CD4-positive, CD25-positive, alpha-beta regulatory T cell (primary cell): Measurements from ENCODE around the gene ANKRD30A. TPM values are rescaled to one million over a fixed set of nuclear protein-coding genes. Genes with fewer than 3 reads are reported as not detected.
"Not testable (repeated sequence)": the region's sequence is repeated elsewhere in the genome, so short reads cannot be mapped to it uniquely, and the experiment has no call there.

ENCODE experiments used
- ATAC-seq, 2 donors: fragments of 150-1000 bp; cut with Tn5 transposase; one replicate each; pipeline ENCODE4 v1.10.0; 2021; ENCODE audit warnings: low read depth in 2 of 2, moderate number of reproducible peaks in 2 of 2, moderate library complexity in 1 of 2
- DNase-seq, 3 donors: peaks; one replicate each; pipeline versions ENCODE4 v3.0.0 to v3.0.0-alpha.2; 2012 to 2022; ENCODE audit warnings: mixed read lengths in 1 of 3
- H3K27ac ChIP-seq: one replicate; pipeline ENCODE4 v1.7.0; 2013; ENCODE audit warnings: mild to moderate bottlenecking, low read length; ENCODE audit not compliant: insufficient read depth, poor library complexity, severe bottlenecking
- H3K27me3 ChIP-seq: one replicate; pipeline ENCODE4 v1.7.0; 2013; ENCODE audit warnings: low read length; ENCODE audit not compliant: control insufficient read depth, insufficient read depth
- H3K36me3 ChIP-seq: one replicate; pipeline ENCODE4 v1.7.0; 2013; ENCODE audit warnings: mild to moderate bottlenecking, low read length, moderate library complexity; ENCODE audit not compliant: control insufficient read depth, insufficient read depth
- H3K4me1 ChIP-seq: 2 replicates; pipeline ENCODE4 v1.7.0; 2013; ENCODE audit warnings: mild to moderate bottlenecking, low read length; ENCODE audit not compliant: insufficient read depth, control insufficient read depth, poor library complexity, severe bottlenecking
- H3K4me3 ChIP-seq: one replicate; pipeline ENCODE4 v1.7.0; 2013; ENCODE audit warnings: low read depth, mild to moderate bottlenecking, low read length, moderate library complexity
- H3K9me3 ChIP-seq, 2 experiments: 1 replicate in 1 of 2; 2 replicates in 1 of 2; pipeline ENCODE4 v1.7.0; 2013; ENCODE audit warnings: low read length in 2 of 2, mild to moderate bottlenecking in 1 of 2, moderate library complexity in 1 of 2; ENCODE audit not compliant: control insufficient read depth in 2 of 2
- H3K27ac Mint-ChIP-seq, 3 donors: one replicate each; pipeline ENCODE4 v1.8.0; 2020 to 2022; ENCODE audit warnings: mild to moderate bottlenecking in 3 of 3, mixed read lengths in 3 of 3, moderate library complexity in 2 of 3
- H3K27me3 Mint-ChIP-seq: one replicate; pipeline ENCODE4 v1.8.0; 2022; ENCODE audit warnings: mild to moderate bottlenecking, mixed read lengths
- H3K36me3 Mint-ChIP-seq: one replicate; pipeline ENCODE4 v1.8.0; 2020; ENCODE audit warnings: mixed read lengths
- H3K4me1 Mint-ChIP-seq, 4 donors: one replicate each; pipeline ENCODE4 v1.8.0; 2020 to 2022; ENCODE audit warnings: mixed read lengths in 4 of 4, mild to moderate bottlenecking in 1 of 4
- H3K4me3 Mint-ChIP-seq, 4 donors: one replicate each; pipeline ENCODE4 v1.8.0; 2020 to 2022; ENCODE audit warnings: mild to moderate bottlenecking in 4 of 4, mixed read lengths in 4 of 4, moderate library complexity in 3 of 4
- H3K9me3 Mint-ChIP-seq, 7 donors: one replicate each; pipeline ENCODE4 v1.8.0; 2020 to 2022; ENCODE audit warnings: mixed read lengths in 7 of 7, mild to moderate bottlenecking in 3 of 7, moderate library complexity in 2 of 7
- polyA plus RNA-seq, 4 donors: library from polyadenylated mRNA; unstranded; fragments of 300-500 nt; fragmentation: Illumina TruSeq; gene quantifications; one replicate each; pipeline ENCODE4 v1.2.3, GENCODE V29; 2021
- total RNA-seq: library from RNA; stranded (reverse); gene quantifications from one replicate; pipeline ENCODE4 v1.2.3, GENCODE V29; 2022

The ANKRD30A gene
- total and polyA plus RNA-seq, 5 donors from 2014 or later, result not detected

DNA sequence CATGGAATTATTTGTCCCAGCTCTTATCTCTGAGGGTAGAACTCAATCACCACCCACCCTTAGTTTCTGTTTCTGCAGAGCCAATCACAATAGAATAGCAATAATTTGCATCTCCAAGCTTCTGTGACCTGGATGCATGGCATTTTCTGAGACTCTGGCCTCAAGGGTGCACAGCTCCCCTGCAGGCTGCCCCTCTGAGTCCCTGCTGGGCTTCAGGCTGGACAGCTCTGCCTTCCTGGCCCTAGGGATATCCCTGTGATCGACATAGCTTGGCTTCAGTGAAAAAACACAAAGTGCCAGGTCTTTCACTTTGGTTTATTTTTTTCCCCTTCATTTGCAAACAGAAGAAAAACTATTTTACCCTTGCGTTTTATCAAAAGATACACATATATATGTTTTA is 275.4 kb downstream of the ANKRD30A start:
- peaks cover 0 to 40% (median 8%) of the 10 kb centered on the region in 7 donors for H3K9me3 Mint-ChIP-seq
- H3K27ac ChIP-seq, H3K27me3 Mint-ChIP-seq, H3K4me1 ChIP-seq, H3K4me1 Mint-ChIP-seq, H3K27ac Mint-ChIP-seq, H3K9me3 ChIP-seq, H3K36me3 Mint-ChIP-seq, ATAC-seq, H3K4me3 Mint-ChIP-seq, H3K36me3 ChIP-seq, DNase-seq, H3K27me3 ChIP-seq, H3K4me3 ChIP-seq: not testable (repeated sequence)

GRCh38 chr10:37401225-37401624 is 275.8 kb downstream of the ANKRD30A start:
- H3K36me3 Mint-ChIP-seq, result no peaks in the 10 kb centered on the region
- no peaks in the 10 kb centered on the region for H3K27me3 Mint-ChIP-seq
- no peak overlapping the region for H3K4me3 Mint-ChIP-seq
- Histone ChIP-seq H3K36me3 (no peaks in the 10 kb centered on the region), H3K4me3 (no peak overlapping the region), H3K9me3 (peaks cover 5 to 7% of the 10 kb centered on the region in 2 experiments), H3K27me3 (no peaks in the 10 kb centered on the region), H3K27ac (no peak overlapping the region), H3K4me1 (no peaks in the 10 kb centered on the region)
- no peaks in the 10 kb centered on the region for H3K4me1 Mint-ChIP-seq
- H3K9me3 Mint-ChIP-seq, result peaks cover 0 to 40% (median 7%) of the 10 kb centered on the region in 7 donors
- DNase-seq, result no peak
- H3K27ac Mint-ChIP-seq, result no peak overlapping the region
- ATAC-seq, result no peak

DNA sequence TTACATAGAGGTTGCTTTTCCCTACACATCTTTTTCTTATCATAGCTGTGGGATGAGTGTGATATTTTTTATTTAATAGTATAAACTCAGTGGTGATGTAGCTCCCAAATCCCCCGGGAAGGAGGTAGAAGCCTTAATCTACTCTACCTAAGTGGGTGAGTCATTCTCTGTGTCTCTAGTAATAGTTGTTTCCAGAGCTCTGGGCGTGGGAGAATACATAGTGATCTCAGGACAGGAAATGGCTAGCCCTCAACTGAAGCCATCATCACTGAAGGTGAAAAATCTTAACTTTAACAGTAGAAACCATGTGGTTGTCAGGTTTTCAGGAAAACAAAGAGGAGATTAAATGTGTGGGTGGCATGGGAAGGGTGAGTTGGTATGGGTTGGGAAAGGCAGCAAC is 278.4 kb downstream of the ANKRD30A start:
- H3K4me3 Mint-ChIP-seq, result no peak overlapping the region
- DNase-seq (no peak), ATAC-seq (no peak)
- Histone ChIP-seq H3K27me3 (no peaks in the 10 kb centered on the region), H3K9me3 (peaks cover 7 to 8% of the 10 kb centered on the region in 2 experiments), H3K4me3 (no peak overlapping the region), H3K4me1 (no peaks in the 10 kb centered on the region), H3K36me3 (no peaks in the 10 kb centered on the region), H3K27ac (no peak overlapping the region)
- H3K36me3 Mint-ChIP-seq, result no peaks in the 10 kb centered on the region
- H3K9me3 Mint-ChIP-seq, result peaks cover 0 to 36% (median 8%) of the 10 kb centered on the region in 7 donors
- no peaks in the 10 kb centered on the region for H3K27me3 Mint-ChIP-seq
- no peak overlapping the region for H3K27ac Mint-ChIP-seq
- H3K4me1 Mint-ChIP-seq, result no peaks in the 10 kb centered on the region
